Renal cortex interstitium (tissue), 11 donors: Measurements from ENCODE around the gene CIART. TPM values are rescaled to one million over a fixed set of nuclear protein-coding genes. Genes with fewer than 3 reads are reported as not detected.

Experiments used
- DNase-seq, 11 donors: peaks; one replicate each; pipeline ENCODE4 v3.0.0-alpha.2; 2013; ENCODE audit warnings: low read depth in 9 of 11, low spot score in 4 of 11; ENCODE audit errors: extremely low read depth in 1 of 11
- polyA plus RNA-seq, 3 donors: library from polyadenylated mRNA; unstranded; fragments of 120-200 nt; gene quantifications; one replicate each; pipeline ENCODE4 v1.2.1, GENCODE V29; 2013; ENCODE audit not compliant: insufficient read length in 3 of 3

Gene CIART
- polyA plus RNA-seq, 3 donors: 8.1 to 10.7 (median 8.6) TPM

- no peak for DNase-seq
Measured at GRCh38 chr1:150257624-150258585, 24.4 kb upstream of the CIART start, which contains the start of gene CA14. CA14 (plus strand) TSS chr1:150257774; CDS start chr1:150258129, 355 bp downstream.

DNA sequence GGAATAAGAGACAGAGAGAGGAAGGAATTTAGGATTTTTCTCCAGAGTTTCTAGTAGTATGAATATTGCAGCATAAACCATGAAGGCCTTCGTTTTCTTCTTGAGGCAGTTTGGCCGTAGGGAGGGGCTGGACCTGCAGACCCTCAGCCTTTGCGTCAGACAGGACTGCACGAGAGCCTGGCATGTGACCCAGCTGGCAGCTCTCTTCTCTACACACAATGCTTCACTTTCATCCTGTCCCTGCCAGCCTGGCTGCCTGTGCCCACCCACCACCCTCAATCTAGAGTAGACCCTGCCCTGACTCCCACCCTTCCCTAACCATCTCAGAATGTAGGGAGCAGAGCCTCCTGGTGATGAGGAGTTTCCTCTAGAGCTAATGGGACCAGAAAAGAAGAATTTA is 23.1 kb upstream of the CIART start:
- DNase-seq: no peak

DNA sequence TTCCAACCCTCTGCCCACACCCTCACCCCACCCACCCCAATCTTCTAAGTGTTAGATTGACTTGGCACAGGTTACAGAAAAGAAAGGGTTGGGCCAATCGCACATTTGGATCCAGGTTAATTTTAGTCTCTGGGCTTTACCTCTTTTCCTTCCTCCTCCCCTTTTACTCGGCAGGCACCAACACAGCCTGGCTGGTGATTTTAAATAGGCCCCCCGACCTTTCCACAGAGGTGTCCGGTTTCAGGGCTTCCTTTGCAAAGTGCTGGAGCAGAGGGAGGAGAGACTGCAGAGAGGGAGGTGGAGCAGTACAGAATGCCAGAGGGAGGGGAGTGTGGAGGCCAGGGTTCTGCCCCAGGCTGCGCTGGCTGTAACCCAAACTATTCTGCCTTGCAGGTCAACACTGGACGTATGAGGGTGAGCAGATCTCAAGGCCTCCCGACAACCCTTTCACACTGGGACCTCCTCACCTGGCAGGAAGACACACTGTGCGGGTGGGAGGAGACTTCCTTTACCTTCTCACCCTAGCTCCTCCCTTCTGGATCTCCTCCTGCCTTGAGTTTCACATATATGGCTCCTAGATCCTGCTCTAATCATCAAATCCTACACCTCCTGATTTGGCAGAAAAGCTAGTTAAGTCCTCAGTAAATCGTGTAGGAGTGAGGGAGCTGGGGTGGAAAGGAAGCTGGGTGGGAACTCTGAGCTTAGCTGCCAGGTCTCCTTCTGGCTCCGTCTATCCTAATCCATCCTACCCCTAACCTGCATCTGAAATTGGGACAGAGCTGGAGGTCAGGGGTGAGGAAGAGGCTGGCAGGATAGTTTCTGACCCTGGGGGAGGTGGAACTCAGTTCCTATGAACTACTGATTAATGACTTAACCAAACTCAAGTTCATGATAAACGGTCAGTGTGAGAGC is 22.3 kb upstream of the CIART start:
- DNase-seq: peak in 4 of 11 donors; percentile 68 to 80 (median 74)

- DNase-seq: no peak
Measured at GRCh38 chr1:150261367-150261766, 21.0 kb upstream of the CIART start.

DNA sequence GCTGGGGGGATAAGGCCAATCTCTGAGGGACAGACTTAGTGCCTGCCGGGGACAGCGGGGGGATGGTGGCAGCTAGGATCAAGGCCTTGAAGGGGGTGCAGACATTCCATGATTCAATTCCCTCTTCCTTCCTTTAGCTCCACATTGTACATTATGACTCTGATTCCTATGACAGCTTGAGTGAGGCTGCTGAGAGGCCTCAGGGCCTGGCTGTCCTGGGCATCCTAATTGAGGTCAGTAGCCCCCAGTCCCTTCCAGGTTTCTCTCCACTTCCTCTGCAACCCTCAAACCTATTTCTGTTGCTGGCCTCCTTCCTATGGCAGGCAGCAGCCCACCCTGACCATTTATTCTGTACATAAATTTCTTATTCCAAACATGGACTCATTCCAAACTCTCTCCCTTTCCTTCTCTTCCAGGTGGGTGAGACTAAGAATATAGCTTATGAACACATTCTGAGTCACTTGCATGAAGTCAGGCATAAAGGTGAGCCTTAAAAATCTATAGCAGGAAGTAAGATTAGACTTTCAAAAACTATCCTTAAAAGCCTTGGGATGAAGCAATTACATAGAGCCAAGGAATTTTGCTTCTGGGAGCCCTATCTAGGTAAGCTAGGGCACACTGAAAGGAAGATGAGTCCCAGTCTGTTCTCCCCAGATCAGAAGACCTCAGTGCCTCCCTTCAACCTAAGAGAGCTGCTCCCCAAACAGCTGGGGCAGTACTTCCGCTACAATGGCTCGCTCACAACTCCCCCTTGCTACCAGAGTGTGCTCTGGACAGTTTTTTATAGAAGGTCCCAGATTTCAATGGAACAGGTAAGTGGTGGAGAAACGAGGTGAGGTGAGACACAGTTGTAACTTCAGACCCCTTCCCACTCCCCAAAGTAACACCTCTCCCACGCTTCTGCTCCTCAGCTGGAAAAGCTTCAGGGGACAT is 19.7 kb upstream of the CIART start:
- DNase-seq: no peak

GRCh38 chr1:150263549-150263948 is 18.8 kb upstream of the CIART start:
- DNase-seq: no peak

GRCh38 chr1:150267896-150268295 is 14.5 kb upstream of the CIART start:
- no peak for DNase-seq

DNA sequence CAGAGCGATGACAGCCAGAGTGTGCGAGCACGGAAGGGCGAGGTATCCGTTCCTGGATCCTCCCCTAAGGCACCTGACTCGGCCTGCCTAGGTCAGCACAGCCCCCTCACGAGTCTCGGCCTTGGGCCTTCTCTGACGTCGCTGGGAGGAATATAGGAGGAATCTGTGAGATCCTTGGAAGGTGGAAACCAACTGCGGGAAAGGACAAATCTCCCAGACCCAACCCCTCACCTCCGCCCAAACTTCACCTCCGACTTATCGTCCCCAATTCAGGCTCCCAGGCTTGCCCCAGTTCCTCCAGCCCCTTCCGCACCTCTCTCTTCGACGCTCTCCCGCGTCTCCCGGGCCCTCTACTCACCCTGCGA is 14.0 kb upstream of the CIART start:
- DNase-seq: no peak

DNA sequence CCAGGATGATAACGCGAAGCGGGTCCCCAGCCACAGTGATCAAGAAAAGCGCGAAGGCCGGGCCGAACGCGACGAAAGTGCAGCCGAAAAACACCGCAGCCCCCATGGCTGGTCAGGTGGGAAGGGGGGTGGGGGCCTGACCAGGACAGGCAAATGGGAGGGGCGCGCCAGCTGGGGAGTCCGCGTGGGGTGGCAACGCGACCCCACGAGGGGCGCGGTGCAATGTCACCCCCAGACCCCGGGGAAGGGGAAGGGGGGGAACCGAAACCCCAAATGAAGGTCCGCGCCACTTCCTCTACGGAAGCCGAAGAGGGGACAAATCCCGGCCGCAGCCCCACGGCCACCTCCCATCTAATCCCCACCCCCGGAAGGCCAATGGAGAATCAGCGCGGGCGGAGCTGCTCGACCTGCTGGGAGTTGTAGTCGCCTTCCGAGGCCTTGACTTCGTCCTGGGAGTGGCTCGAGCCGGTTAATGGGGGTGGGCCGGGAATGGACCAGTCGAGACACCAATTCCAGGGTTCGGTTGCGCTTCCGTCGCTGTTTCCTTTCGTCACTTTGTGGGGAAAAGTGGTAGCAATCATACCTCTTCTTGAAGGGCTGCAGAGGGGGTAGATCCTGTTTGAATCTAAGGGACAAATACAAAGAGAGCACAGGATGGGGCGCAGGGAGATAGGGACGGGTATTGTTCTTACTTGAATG is 13.5 kb upstream of the CIART start, which contains the start of gene APH1A:
Gene APH1A (minus strand): TSS at position 312 of the 699 bp plus-strand sequence. CDS start 206 bp downstream, at position 106.
- DNase-seq: peak; percentile 87 to 98 (median 95)

GRCh38 chr1:150269451-150269850 is 12.9 kb upstream of the CIART start:
- DNase-seq: no peak

DNA sequence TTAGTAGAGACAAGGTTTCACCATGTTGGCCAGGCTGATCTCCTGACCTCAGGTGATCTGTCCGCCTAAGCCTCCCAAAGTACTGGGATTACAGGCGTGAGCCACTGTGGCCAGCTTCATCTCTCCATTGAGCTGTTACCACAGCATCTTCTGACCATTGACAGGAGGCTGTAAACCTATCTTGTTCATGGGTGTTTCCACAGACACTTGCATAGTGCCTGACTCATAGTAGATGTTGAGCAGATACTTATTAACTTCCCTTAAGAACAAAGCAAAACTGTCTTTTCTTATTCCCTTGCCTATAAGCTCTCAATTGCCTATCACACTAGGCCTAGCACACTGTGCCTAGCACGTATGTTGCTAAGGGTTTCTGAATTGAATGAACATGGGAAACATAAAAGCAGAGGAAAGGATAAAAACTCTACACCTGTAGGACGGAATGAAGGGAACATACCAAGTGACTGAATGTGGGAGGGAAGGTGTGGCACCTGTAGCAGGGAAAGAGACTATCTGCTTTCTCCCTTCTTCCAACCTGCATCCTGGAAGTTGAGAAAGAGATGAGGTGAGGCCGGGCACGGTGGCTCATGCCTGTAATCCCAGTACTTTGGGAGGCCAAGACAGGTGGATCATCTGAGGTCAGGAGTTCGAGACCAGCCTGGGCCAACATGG is 10.9 kb upstream of the CIART start:
- DNase-seq: no peak

GRCh38 chr1:150273311-150273710 is 9.0 kb upstream of the CIART start:
- DNase-seq: no peak

GRCh38 chr1:150280138-150280707 is 2.1 kb upstream of the CIART start:
- no peak for DNase-seq

DNA sequence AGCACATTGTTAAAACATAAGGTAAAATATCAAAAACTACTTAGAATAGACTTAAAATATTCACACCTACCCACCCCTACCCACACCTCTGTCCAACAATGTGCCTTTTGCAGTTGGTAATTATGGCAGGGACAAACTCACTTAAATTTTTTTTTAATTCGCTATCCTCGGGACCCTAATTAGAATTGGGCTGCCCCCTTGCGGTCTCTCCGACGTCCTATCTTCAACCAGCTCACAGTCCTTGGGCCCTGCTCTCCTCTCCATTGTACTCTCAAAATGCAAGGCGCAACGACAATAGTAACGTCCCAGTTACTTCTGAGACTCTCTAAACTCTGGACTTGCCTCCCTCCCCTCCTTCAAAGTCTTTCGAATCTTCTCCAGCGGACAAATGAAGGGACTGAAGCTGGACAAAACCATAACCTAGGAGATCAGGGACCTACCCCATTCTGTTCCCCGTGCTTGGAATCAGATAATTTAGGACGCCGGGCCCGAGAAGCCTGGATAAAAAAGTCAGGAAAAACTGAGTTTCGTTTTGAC is 1.1 kb upstream of the CIART start:
- DNase-seq: peak in 2 of 11 donors; percentile 55 to 62

DNA sequence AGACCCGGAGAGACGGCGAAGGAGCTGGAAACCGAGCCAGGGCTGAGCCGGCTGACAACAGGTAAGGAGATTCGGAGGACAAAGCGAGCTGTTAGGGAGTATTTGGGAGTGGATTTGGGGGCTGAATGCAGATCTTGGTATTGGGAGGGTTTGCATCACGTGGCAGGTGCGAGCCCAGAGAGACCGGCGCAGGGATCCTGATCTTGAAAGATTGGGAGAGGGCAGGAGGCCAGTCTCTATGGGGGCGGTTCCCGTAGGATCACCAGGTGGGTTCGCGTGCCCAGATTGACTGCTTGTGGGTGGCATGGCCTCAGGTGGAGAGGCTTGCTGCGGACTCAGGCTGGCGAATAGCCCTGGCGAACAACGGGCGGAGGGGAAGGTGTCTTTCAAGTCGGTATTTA is 204 bp downstream of the CIART start:
- peak in 1 of 11 donors; percentile 60 for DNase-seq

DNA sequence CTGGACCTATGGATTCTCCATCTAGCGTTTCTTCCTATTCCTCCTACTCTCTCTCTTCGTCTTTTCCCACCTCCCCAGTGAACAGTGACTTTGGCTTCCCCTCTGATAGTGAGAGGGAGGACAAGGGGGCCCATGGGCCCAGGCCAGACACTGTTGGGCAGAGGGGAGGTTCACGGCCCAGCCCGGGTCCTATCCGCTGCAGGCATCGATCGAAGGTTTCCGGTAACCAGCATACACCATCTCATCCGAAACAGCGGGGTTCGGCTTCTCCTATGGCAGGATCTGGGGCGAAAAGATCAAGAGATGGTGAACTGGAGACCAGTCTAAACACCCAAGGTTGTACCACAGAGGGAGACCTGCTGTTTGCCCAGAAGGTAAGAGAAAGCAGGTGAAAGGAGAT is 906 bp downstream of the CIART start:
- no peak for DNase-seq

DNA sequence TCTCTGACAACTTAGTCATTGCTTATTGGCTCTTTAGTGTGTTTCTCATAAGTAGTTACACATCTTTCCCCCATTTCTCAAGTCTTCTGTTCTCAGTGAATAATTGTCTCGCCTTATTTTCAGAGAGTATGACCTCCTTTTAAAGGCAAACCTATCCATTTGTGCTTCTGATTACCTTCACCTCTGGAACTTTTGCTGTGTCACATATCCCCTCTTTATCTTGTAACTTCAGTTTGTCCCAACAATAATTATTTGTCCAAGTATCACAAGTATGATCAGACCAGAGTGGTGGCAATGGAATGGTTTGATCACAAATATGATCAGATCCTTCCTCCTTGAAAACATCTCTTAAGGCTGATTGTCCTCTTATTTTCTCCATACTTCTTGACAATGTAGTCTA is 6.0 kb downstream of the CIART start:
- DNase-seq: no peak
